Brain microvascular endothelial cell (primary cell): ENCODE data around the gene CLCN1.

Experiments used
- DNase-seq: peaks from one replicate; pipeline ENCODE4 v3.0.0-alpha.2; 2020
- H3K27ac ChIP-seq: fragments of 250-450 bp; sonication (Bioruptor Pico); 2 replicates; pipeline ENCODE4 v1.5.1; 2020; ENCODE audit warnings: mild to moderate bottlenecking, moderate library complexity
- H3K27me3 ChIP-seq: fragments of 250-450 bp; sonication (Bioruptor Pico); replicated peaks from 2 replicates; pipeline ENCODE4 v1.5.1; 2020; ENCODE audit warnings: mild to moderate bottlenecking
- H3K36me3 ChIP-seq: fragments of 250-450 bp; sonication (Bioruptor Pico); replicated peaks from 2 replicates; pipeline ENCODE4 v1.5.1; 2020; ENCODE audit warnings: mild to moderate bottlenecking
- H3K4me3 ChIP-seq: 2 replicates; pipeline ENCODE4 v1.5.1; 2011; ENCODE audit warnings: low read depth, mild to moderate bottlenecking, control low read depth, low read length, moderate library complexity
- in situ Hi-C: cut with HindIII; loops from 2 replicates; pipeline ENCODE4 v1.10.0; 2017; ENCODE audit warnings: low sequenced_read_pairs, low pct_ligation_motif_present
- TF ChIP-seq, protein P1 (sequence below): IDR thresholded peaks from 2 replicates; pipeline ENCODE4 v1.5.1; 2011; ENCODE audit warnings: low read depth, mild to moderate bottlenecking, moderate library complexity, low read length, control low read depth, inconsistent platforms; ENCODE audit errors: missing control alignments

Gene CLCN1

DNA sequence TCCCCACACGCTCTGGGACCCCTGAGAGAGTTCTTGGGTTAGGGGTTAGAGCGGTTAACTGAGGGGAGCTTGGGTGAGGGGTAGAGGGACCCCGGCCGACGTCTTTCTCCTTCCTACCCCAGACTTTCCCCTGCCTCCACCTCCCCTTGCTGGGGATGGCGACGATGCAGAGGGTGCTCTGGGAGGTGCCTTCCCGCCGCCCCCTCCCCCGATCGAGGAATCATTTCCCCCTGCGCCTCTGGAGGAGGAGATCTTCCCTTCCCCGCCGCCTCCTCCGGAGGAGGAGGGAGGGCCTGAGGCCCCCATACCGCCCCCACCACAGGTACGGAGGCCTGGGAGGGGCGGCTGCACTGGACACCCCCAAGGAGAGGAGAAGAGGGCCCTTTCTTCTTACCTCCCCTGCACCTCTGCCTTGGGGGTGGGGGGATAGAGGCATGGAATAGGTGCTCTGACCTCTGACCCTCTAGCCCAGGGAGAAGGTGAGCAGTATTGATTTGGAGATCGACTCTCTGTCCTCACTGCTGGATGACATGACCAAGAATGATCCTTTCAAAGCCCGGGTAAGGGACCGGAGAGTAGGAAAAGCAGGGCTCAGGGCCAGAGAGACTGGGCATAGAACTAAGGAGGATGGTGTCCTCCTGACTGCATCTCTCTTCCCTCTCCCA, 66.3 kb downstream of the CLCN1 start:
- DNase-seq, result no peak
- TF ChIP-seq, protein P1, sequence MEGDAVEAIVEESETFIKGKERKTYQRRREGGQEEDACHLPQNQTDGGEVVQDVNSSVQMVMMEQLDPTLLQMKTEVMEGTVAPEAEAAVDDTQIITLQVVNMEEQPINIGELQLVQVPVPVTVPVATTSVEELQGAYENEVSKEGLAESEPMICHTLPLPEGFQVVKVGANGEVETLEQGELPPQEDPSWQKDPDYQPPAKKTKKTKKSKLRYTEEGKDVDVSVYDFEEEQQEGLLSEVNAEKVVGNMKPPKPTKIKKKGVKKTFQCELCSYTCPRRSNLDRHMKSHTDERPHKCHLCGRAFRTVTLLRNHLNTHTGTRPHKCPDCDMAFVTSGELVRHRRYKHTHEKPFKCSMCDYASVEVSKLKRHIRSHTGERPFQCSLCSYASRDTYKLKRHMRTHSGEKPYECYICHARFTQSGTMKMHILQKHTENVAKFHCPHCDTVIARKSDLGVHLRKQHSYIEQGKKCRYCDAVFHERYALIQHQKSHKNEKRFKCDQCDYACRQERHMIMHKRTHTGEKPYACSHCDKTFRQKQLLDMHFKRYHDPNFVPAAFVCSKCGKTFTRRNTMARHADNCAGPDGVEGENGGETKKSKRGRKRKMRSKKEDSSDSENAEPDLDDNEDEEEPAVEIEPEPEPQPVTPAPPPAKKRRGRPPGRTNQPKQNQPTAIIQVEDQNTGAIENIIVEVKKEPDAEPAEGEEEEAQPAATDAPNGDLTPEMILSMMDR, result no peak
- H3K4me3 ChIP-seq, result peak overlapping the region; percentile 93
- no peaks in the 10 kb centered on the region for H3K27me3 ChIP-seq
- peaks cover 54% of the 10 kb centered on the region for H3K36me3 ChIP-seq
- in situ Hi-C loops, result no loop called here
- H3K27ac ChIP-seq, result peak overlapping the region; percentile 99

DNA sequence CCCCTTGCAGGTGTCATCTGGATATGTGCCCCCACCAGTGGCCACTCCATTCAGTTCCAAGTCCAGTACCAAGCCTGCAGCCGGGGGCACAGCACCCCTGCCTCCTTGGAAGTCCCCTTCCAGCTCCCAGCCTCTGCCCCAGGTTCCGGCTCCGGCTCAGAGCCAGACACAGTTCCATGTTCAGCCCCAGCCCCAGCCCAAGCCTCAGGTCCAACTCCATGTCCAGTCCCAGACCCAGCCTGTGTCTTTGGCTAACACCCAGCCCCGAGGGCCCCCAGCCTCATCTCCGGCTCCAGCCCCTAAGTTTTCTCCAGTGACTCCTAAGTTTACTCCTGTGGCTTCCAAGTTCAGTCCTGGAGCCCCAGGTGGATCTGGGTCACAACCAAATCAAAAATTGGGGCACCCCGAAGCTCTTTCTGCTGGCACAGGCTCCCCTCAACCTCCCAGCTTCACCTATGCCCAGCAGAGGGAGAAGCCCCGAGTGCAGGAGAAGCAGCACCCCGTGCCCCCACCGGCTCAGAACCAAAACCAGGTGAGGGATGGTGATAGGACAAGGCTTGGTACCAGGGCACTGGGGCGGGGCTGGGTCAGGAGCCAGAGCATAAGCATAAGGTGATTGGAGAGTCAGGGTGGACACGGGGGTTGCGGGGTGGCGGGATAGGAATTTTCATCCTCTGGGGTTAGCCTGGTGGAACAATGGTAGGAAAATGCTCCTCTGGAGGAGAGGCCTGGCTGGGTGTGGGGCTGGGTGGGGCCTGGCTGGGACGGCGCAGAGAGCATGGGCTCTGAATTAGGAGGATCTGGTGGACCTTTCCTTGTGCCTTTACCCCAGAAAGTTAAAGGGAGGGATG, 67.1 kb downstream of the CLCN1 start:
- TF ChIP-seq, protein P1, result no peak

DNA sequence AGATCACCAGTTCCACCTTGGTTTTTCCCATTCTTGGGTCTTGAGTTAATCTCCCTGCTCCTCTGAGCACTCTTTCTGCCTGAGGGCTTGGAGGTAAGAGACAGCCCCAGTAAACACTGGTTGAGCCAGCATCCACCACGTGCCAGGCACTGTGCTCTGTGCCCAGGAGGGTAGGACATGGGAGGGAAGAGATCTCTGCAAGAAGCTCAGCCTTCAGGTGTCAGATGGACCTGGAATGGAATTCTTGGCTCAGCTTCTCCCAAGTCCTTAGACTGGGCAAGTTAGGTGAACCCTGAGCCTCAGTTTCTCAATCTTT, 67.7 kb downstream of the CLCN1 start:
- H3K27ac ChIP-seq, result peak overlapping the region; percentile 14
- H3K27me3 ChIP-seq, result no peaks in the 10 kb centered on the region
- no peak for DNase-seq
- peak overlapping the region; percentile 93 for H3K4me3 ChIP-seq
- peaks cover 67% of the 10 kb centered on the region for H3K36me3 ChIP-seq
- TF ChIP-seq, protein P1, result no peak
- in situ Hi-C loops, result no loop called here

More for the DNA sequence above, 67.1 kb downstream of the CLCN1 start:
- in situ Hi-C loops, result no loop called here
- Histone ChIP-seq H3K4me3 (peak overlapping the region; percentile 93), H3K27me3 (no peaks in the 10 kb centered on the region), H3K27ac (peak overlapping the region; percentile 99), H3K36me3 (peaks cover 61% of the 10 kb centered on the region)
- DNase-seq, result no peak

DNA sequence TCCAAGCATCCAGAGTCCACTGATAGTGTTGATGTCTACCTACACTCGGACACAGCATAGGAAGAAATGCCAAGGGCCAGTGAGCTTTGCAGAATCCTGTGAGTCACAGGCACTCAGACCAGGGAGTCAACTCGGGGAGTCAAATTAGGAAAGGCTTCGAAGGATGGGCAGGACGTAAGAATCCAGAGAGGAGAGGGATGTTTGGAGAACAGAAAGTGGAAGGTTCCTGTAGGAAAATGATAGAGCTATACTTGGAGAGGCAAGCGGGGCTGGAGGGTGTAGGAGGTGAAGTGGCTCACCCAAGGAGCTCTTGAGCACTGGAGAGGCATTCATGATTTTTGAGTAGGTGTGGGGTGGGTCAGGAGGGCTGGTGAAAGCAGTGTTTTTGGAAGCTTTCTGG, 68.2 kb downstream of the CLCN1 start:
- H3K27ac ChIP-seq, result peak overlapping the region; percentile 14
- peak overlapping the region; percentile 93 for H3K4me3 ChIP-seq
- DNase-seq, result peak; percentile 35
- in situ Hi-C loops, result no loop called here
- H3K27me3 ChIP-seq, result no peaks in the 10 kb centered on the region
- TF ChIP-seq, protein P1, result no peak
- H3K36me3 ChIP-seq, result peaks cover 72% of the 10 kb centered on the region

DNA sequence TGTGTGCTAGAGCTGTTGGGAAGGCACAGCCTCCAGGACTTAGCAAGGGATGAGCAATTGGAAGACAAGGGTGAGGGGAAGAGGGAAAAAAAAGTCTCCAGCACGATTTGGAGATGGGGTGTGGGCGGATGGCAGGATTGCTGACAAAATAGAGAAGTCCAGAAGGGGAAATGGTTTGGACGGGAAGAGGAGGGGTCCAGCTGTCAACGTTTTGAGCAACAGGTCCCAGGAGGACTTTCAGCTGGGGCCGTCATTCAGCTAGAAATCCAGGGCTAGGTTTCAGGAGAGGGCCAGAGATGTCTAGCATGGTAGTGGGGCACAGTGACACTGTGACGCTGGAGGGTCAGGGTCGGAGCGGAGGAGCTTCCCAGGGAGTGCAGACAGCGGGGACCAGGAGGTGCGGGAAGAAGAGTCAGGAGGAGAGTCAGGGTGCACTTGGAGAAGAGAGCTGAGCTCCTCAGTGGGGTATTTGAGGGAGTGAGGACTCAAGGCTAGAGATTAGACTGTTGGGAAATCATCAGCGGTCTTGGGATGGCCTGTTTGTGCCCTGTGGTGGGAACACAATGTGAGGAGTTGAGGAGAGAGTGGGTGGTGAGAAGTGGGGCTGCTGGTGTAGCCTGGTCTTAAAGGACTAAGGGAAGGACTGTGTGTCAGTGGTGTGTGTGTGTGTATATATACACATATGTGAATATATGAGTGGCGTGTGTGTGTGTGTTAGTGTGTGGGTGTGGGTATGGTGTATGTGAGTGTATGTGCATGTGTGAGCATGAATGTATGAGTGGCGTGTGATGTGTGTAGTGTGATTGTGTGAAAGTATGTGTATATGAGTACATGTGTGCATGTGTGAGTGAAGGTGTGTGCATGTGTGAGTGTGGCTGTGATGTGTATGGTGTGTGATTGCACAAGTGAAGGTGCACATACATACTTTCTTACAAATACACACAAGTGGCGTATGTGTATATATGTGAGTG, 69.0 kb downstream of the CLCN1 start:
- no peaks in the 10 kb centered on the region for H3K27me3 ChIP-seq
- DNase-seq, result no peak
- H3K4me3 ChIP-seq, result peak overlapping the region; percentile 93
- peaks cover 80% of the 10 kb centered on the region for H3K36me3 ChIP-seq
- in situ Hi-C loops, result no loop called here
- TF ChIP-seq, protein P1, result no peak
- peak overlapping the region; percentile 14 for H3K27ac ChIP-seq
